OCI-LY1 (cell line): ENCODE data around the gene JPT2.
A peak's percentile ranks its signal among the peaks of the same experiment; 100 is the strongest.
"Not testable (repeated sequence)": the region's sequence is repeated elsewhere in the genome, so short reads cannot be mapped to it uniquely, and the experiment has no call there.

Experiments used
- H2AFZ ChIP-seq: fragments of 200-600 bp; sonication (generic), shearing (Covaris generic); 2 replicates; pipeline ENCODE4 v1.6.0; 2014; ENCODE audit warnings: antibody characterized with exemption, mild to moderate bottlenecking, low read length
- H3F3A ChIP-seq: fragments of 200-600 bp; sonication (generic), shearing (Covaris generic); 2 replicates; pipeline ENCODE4 v1.6.0; 2014; ENCODE audit warnings: mild to moderate bottlenecking, antibody characterized with exemption, low read length, moderate library complexity; ENCODE audit not compliant: insufficient read depth
- H3K27ac ChIP-seq: fragments of 200-600 bp; sonication (generic); 2 replicates; pipeline ENCODE4 v1.5.1; 2014; ENCODE audit warnings: low read length, mixed run types, mild to moderate bottlenecking, low read depth; ENCODE audit not compliant: poor library complexity, severe bottlenecking
- H3K27me3 ChIP-seq: fragments of 200-600 bp; sonication (generic); 2 replicates; pipeline ENCODE4 v1.6.0; 2014; ENCODE audit warnings: antibody characterized with exemption, mild to moderate bottlenecking, low read length, moderate library complexity; ENCODE audit not compliant: insufficient read depth
- H3K36me3 ChIP-seq: fragments of 200-600 bp; sonication (generic); 2 replicates; pipeline ENCODE4 v1.6.1; 2014; ENCODE audit warnings: mild to moderate bottlenecking, antibody characterized with exemption, low read length, moderate library complexity, mixed read lengths; ENCODE audit not compliant: insufficient read depth
- H3K4me1 ChIP-seq: fragments of 200-600 bp; sonication (generic); 2 replicates; pipeline ENCODE4 v1.5.1; 2014; ENCODE audit warnings: mild to moderate bottlenecking, low read length, moderate library complexity; ENCODE audit not compliant: insufficient read depth, severe bottlenecking
- H3K4me2 ChIP-seq: fragments of 200-600 bp; sonication (generic), shearing (Covaris generic); 2 replicates; pipeline ENCODE4 v1.6.1; 2014; ENCODE audit warnings: low read length
- H3K4me3 ChIP-seq: fragments of 200-600 bp; sonication (generic); 2 replicates; pipeline ENCODE4 v1.5.1; 2014; ENCODE audit warnings: low read length, low read depth, mild to moderate bottlenecking, mixed read lengths; ENCODE audit not compliant: poor library complexity, severe bottlenecking
- H3K79me2 ChIP-seq: fragments of 200-600 bp; shearing (Covaris generic); 2 replicates; pipeline ENCODE4 v1.6.1; 2016; ENCODE audit warnings: mixed run types, low read length, mixed read lengths; ENCODE audit not compliant: insufficient read depth
- H3K9ac ChIP-seq: fragments of 200-600 bp; sonication (generic), shearing (Covaris generic); 2 replicates; pipeline ENCODE4 v1.6.1; 2014; ENCODE audit warnings: mild to moderate bottlenecking, low read length, mixed read lengths
- H3K9me2 ChIP-seq: fragments of 200-600 bp; sonication (generic), shearing (Covaris generic); 2 replicates; pipeline ENCODE4 v1.6.1; 2014; ENCODE audit warnings: low read depth, mild to moderate bottlenecking, low read length, mixed read lengths
- H3K9me3 ChIP-seq: fragments of 200-600 bp; shearing (Covaris generic); 2 replicates; pipeline ENCODE4 v1.6.1; 2014; ENCODE audit warnings: low read length, mixed read lengths
- H4K20me1 ChIP-seq: fragments of 200-600 bp; sonication (generic), shearing (Covaris generic); 2 replicates; pipeline ENCODE4 v1.6.0; 2016; ENCODE audit warnings: mild to moderate bottlenecking, low read length; ENCODE audit not compliant: insufficient read depth
- CTCF ChIP-seq: fragments of 200-600 bp; sonication (generic), shearing (Covaris generic); IDR thresholded peaks from 2 replicates; pipeline ENCODE4 v1.5.1; 2017; ENCODE audit warnings: mild to moderate bottlenecking, antibody characterized with exemption, low read length, moderate library complexity, mixed read lengths
- EZH2 ChIP-seq: fragments of 200-600 bp; sonication (generic), shearing (Covaris generic); IDR thresholded peaks from 2 replicates; pipeline ENCODE4 v1.8.0; 2017; ENCODE audit warnings: borderline replicate concordance, mixed run types, mild to moderate bottlenecking, antibody characterized with exemption, low read length, moderate library complexity, mixed read lengths

JPT2 gene

GRCh38 chr16:1701216-1701878 lies 23.3 kb downstream of the JPT2 start:
- Histone ChIP-seq H3K4me3 (no peak overlapping the region), H3F3A (no peaks in the 10 kb centered on the region; the same call in 1 of the 2 replicates), H3K9me3 (no peaks in the 10 kb centered on the region), H3K9me2 (no peaks in the 10 kb centered on the region), H3K27ac (no peak overlapping the region), H4K20me1 (no peaks in the 10 kb centered on the region), H3K9ac (no peak overlapping the region), H3K79me2 (no peaks in the 10 kb centered on the region), H2AFZ (no peak overlapping the region), H3K4me1 (peaks cover 10% of the 10 kb centered on the region), H3K36me3 (peaks cover 65% of the 10 kb centered on the region), H3K27me3 (no peaks in the 10 kb centered on the region), H3K4me2 (no peak overlapping the region)
- TF ChIP-seq EZH2 (no peak), CTCF (no peak)

- H3K4me3 ChIP-seq = peak overlapping the region; percentile 93
- H3K36me3 ChIP-seq = peaks cover 29% of the 10 kb centered on the region
- peak overlapping the region; percentile 69 for H3K27ac ChIP-seq
- not testable (repeated sequence) for H3F3A ChIP-seq, H2AFZ ChIP-seq, H3K9me3 ChIP-seq, H3K27me3 ChIP-seq, H4K20me1 ChIP-seq, H3K9me2 ChIP-seq
- peak overlapping the region; percentile 93 for H3K9ac ChIP-seq
- H3K4me2 ChIP-seq = peak overlapping the region; percentile 78
- peaks cover 42% of the 10 kb centered on the region for H3K4me1 ChIP-seq
- H3K79me2 ChIP-seq = peaks cover 20% of the 10 kb centered on the region
These were observed 27.2 kb downstream of the JPT2 start for GRCh38 chr16:1705324-1705687.

- Histone ChIP-seq H3K4me2 (peak within 1 kb of the TSS; percentile 85), H4K20me1 (no peaks in the 10 kb centered on the region), H3F3A (no peaks in the 10 kb centered on the region; the same call in 1 of the 2 replicates), H3K79me2 (peaks cover 26% of the 10 kb centered on the region), H3K27me3 (no peaks in the 10 kb centered on the region), H3K9me2 (no peaks in the 10 kb centered on the region), H3K4me3 (peak within 1 kb of the TSS; percentile 93), H2AFZ (no peak within 1 kb of the TSS), H3K4me1 (peaks cover 47% of the 10 kb centered on the region), H3K36me3 (peaks cover 24% of the 10 kb centered on the region), H3K27ac (peak within 1 kb of the TSS; percentile 73), H3K9me3 (no peaks in the 10 kb centered on the region), H3K9ac (peak within 1 kb of the TSS; percentile 93)
- TF ChIP-seq CTCF (peak; percentile 88), EZH2 (no peak)
These were observed 27.8 kb downstream of the JPT2 start, which contains the start of gene MAPK8IP3 for GRCh38 chr16:1705688-1706385. MAPK8IP3 (plus strand) TSS chr16:1706195; CDS start chr16:1706340, 145 bp downstream.
